GM12878 (cell line): ENCODE results near the gene PDGFD. TPM values are rescaled to one million over a fixed set of nuclear protein-coding genes. Genes with fewer than 3 reads are reported as not detected.

Experiments
- ASH2L ChIP-seq: fragments of 300-600, 200-600 bp; sonication (generic); IDR thresholded peaks from 2 replicates; pipeline ENCODE4 v1.6.1; 2017; ENCODE audit warnings: low read depth, mild to moderate bottlenecking, borderline replicate concordance
- CHD4 ChIP-seq: fragments of 200-600 bp; sonication (generic); IDR thresholded peaks from 2 replicates; pipeline ENCODE4 v1.6.1; 2016; ENCODE audit warnings: mild to moderate bottlenecking
- ESRRA ChIP-seq: IDR thresholded peaks from 2 replicates; pipeline ENCODE4 v1.6.1; 2012; ENCODE audit warnings: mild to moderate bottlenecking, low read length, improper control_type of control experiment
- MTA2 ChIP-seq: fragments of 450-650 bp; IDR thresholded peaks from 2 replicates; pipeline ENCODE4 v1.6.1; 2016; ENCODE audit warnings: low read depth, mild to moderate bottlenecking, moderate library complexity
- NR2F1 ChIP-seq: fragments of 450-650 bp; conservative IDR thresholded peaks from 2 replicates; pipeline ENCODE4 v1.6.1; 2017; ENCODE audit warnings: mild to moderate bottlenecking
- RAD21 ChIP-seq: IDR thresholded peaks from 2 replicates; pipeline ENCODE4 v1.6.1; 2011; ENCODE audit warnings: mild to moderate bottlenecking, low read depth, low read length, moderate library complexity; ENCODE audit not compliant: insufficient read depth
- ZBTB11 ChIP-seq: fragments of 450-650 bp; formaldehyde crosslinking; IDR thresholded peaks from 2 replicates; pipeline ENCODE4 v1.5.0; 2022; ENCODE audit warnings: mild to moderate bottlenecking, missing genetic modification characterization
- ZBTB33 ChIP-seq: fragments of 450-650 bp; IDR thresholded peaks from 2 replicates; pipeline ENCODE4 v1.6.1; 2017; ENCODE audit warnings: mild to moderate bottlenecking
- polyA plus RNA-seq, 11 experiments: library from polyadenylated mRNA; depleted of rRNA in 4 of 11; unstranded in 6 of 11; stranded (reverse) in 5 of 11; fragments of >200 nt; fragmentation: Nextera tagmentation in 4 of 11; fragmentation: Illumina TruSeq in 1 of 11; extraction: Ambion mirVana in 4 of 11; extraction: Trizol in 1 of 11; gene quantifications; 1 replicate in 1 of 11; 2 replicates in 10 of 11; pipeline versions ENCODE4 v1.2.1 to v1.2.3, GENCODE V29; 2011 to 2016; ENCODE audit warnings: inconsistent platforms in 2 of 11, missing spikeins in 2 of 11, low read depth in 1 of 11
- total RNA-seq, 4 experiments: library from RNA; depleted of rRNA in 3 of 4; stranded (reverse); fragments of >200 nt in 3 of 4; fragmentation: Illumina TruSeq in 1 of 4; extraction: Trizol in 1 of 4; gene quantifications; 2 replicates each; pipeline versions ENCODE4 v1.2.1 to v1.2.3, GENCODE V29; 2013 to 2021

The PDGFD gene
- total and polyA plus RNA-seq, 10 of the 15 experiments (the other 5 are each of a cell fraction or from before 2014, with no cell fraction given), result 0.05 to 0.13 TPM; not detected in 8

- no peak for TF ChIP-seq MTA2
- TF ChIP-seq ASH2L, result no peak
- TF ChIP-seq NR2F1, result no peak
- TF ChIP-seq RAD21, result no peak
- no peak for TF ChIP-seq CHD4
- no peak for TF ChIP-seq ZBTB11 (CRISPR knock-in tag)
- TF ChIP-seq ZBTB33, result no peak
- TF ChIP-seq ESRRA, result no peak
Observed at GRCh38 chr11:104075091-104075490, 88.9 kb downstream of the PDGFD start (continued).
